Kidney (tissue), 14 donors: Measurements from ENCODE around the gene ADCYAP1R1. TPM values are rescaled to one million over a fixed set of nuclear protein-coding genes. Genes with fewer than 3 reads are reported as not detected.

Source experiments
- DNase-seq, 5 donors: peaks; one replicate each; pipeline ENCODE4 v3.0.0-alpha.2; 2013 to 2020
- FAIRE-seq: peaks from 2 replicates; lab custom pipeline; 2012; peaks lifted over from hg19 to GRCh38; lab: Jason Lieb, UNC
- H3K27ac ChIP-seq, 2 donors: one replicate each; pipeline ENCODE4 v1.7.0; 2013; ENCODE audit warnings: low read depth in 2 of 2, low read length in 2 of 2, inconsistent platforms in 1 of 2
- H3K27me3 ChIP-seq: one replicate; pipeline ENCODE4 v1.7.1; 2013; ENCODE audit warnings: low read length, inconsistent platforms; ENCODE audit not compliant: control insufficient read depth, insufficient read depth
- H3K36me3 ChIP-seq, 3 donors: one replicate each; pipeline versions ENCODE4 v1.7.0 to v1.7.1; 2013; ENCODE audit warnings: low read length in 3 of 3, control low read depth in 1 of 3, inconsistent platforms in 1 of 3; ENCODE audit not compliant: insufficient read depth in 3 of 3, control insufficient read depth in 2 of 3
- H3K4me1 ChIP-seq, 3 donors: one replicate each; pipeline versions ENCODE4 v1.7.0 to v1.7.1; 2013; ENCODE audit warnings: low read length in 3 of 3, inconsistent platforms in 1 of 3, low read depth in 1 of 3; ENCODE audit not compliant: control insufficient read depth in 2 of 3, insufficient read depth in 2 of 3
- H3K4me3 ChIP-seq, 3 donors: one replicate each; pipeline versions ENCODE4 v1.7.0 to v1.8.1; 2013; ENCODE audit warnings: low read length in 3 of 3, control low read depth in 1 of 3, inconsistent platforms in 1 of 3
- H3K9ac ChIP-seq, 3 donors: one replicate each; pipeline versions ENCODE4 v1.7.0 to v1.7.1; 2013; ENCODE audit warnings: low read length in 3 of 3, control low read depth in 1 of 3, inconsistent platforms in 1 of 3
- H3K9me3 ChIP-seq, 3 donors: one replicate each; pipeline versions ENCODE4 v1.7.0 to v1.7.1; 2013; ENCODE audit warnings: low read length in 3 of 3, control low read depth in 1 of 3, inconsistent platforms in 1 of 3; ENCODE audit not compliant: control insufficient read depth in 2 of 3, insufficient read depth in 1 of 3
- intact Hi-C: fragments of 100-400 bp; cut with DNase I; formaldehyde crosslinking; loops from one replicate; pipeline ENCODE4 v1.11.1; 2022
- polyA plus RNA-seq: library from polyadenylated mRNA; stranded (reverse); fragments of 350-450 nt; fragmentation: Illumina TruSeq; extraction: RNeasy Lipid Tissue Mini Kit (QIAGEN cat#74804); gene quantifications from one replicate; pipeline ENCODE4 v1.2.3, GENCODE V29; 2014; ENCODE audit warnings: low read depth, low replicate concordance; ENCODE audit not compliant: insufficient read depth
- total RNA-seq: library from RNA; stranded (reverse); fragmentation: NEBNext Ultra II Directional; extraction: Animal tissue kit (Norgen Biotek cat#: 25700); gene quantifications from one replicate; pipeline ENCODE4 v1.2.1, GENCODE V29; 2021
- TF ChIP-seq, protein P1 (sequence below): IDR thresholded peaks from 3 replicates; pipeline ENCODE4 v1.5.1; 2012; ENCODE audit warnings: mild to moderate bottlenecking, moderate library complexity, borderline replicate concordance; ENCODE audit not compliant: insufficient read depth; ENCODE audit errors: extremely low read depth
- donor health status: control.
- donor health status: control.
- donor health status: control.
- donor health status: control.
- donor health status: control.
- donor health status: DM: yes; HTN: yes; CAD: no.
- donor health status: Normal renal cell carcinoma (clear cell type).

The ADCYAP1R1 gene
- total and polyA plus RNA-seq, 2 donors from 2014 or later, result not detected

DNA sequence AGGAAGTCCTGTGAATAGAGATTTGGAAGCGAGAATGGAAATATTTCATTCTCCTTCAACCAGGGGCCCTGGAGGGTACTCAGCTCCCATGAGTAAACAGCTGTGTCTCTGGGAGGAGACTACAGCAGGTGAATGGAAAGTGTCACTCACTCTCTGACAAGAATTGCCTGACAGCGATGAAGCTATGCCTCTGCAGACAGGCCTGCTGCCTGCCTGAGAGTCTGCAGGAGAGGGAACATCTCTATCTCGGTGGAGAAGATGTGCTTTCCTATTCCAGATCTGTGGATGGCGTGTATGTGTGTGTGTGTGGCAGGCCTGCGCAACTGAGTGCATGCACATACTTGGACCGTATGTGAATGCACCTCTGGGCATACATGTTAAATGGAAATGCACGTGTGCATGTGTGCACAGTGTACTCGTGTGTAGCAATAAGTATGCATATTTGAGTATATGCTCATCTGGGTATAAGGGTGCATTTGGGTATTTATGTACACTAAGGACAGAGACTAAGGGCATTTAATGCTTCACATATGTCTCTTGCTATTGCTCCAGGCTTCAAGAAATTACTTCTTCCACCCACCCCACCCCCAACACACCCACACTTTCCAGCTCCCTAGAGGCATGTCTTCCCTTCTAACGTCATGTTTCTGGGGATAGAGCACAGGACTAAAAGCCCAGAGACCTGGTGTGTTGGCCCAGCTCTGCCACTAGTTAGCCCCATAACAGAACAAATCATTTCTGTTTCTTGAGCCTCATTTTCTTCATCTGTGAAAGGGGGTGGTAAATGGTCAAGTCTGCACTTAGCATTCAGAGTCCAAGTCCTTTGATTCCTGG is 4.6 kb upstream of the ADCYAP1R1 start:
- DNase-seq (no peak), FAIRE-seq (no peak)
- TF ChIP-seq, protein P1, sequence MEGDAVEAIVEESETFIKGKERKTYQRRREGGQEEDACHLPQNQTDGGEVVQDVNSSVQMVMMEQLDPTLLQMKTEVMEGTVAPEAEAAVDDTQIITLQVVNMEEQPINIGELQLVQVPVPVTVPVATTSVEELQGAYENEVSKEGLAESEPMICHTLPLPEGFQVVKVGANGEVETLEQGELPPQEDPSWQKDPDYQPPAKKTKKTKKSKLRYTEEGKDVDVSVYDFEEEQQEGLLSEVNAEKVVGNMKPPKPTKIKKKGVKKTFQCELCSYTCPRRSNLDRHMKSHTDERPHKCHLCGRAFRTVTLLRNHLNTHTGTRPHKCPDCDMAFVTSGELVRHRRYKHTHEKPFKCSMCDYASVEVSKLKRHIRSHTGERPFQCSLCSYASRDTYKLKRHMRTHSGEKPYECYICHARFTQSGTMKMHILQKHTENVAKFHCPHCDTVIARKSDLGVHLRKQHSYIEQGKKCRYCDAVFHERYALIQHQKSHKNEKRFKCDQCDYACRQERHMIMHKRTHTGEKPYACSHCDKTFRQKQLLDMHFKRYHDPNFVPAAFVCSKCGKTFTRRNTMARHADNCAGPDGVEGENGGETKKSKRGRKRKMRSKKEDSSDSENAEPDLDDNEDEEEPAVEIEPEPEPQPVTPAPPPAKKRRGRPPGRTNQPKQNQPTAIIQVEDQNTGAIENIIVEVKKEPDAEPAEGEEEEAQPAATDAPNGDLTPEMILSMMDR, result no peak
- Histone ChIP-seq H3K9ac (no peak overlapping the region), H3K9me3 (no peaks in the 10 kb centered on the region), H3K36me3 (no peaks in the 10 kb centered on the region), H3K27ac (no peak overlapping the region), H3K4me1 (no peaks in the 10 kb centered on the region), H3K27me3 (peaks cover 2% of the 10 kb centered on the region), H3K4me3 (no peak overlapping the region)
- intact Hi-C loops, result no loop called here

DNA sequence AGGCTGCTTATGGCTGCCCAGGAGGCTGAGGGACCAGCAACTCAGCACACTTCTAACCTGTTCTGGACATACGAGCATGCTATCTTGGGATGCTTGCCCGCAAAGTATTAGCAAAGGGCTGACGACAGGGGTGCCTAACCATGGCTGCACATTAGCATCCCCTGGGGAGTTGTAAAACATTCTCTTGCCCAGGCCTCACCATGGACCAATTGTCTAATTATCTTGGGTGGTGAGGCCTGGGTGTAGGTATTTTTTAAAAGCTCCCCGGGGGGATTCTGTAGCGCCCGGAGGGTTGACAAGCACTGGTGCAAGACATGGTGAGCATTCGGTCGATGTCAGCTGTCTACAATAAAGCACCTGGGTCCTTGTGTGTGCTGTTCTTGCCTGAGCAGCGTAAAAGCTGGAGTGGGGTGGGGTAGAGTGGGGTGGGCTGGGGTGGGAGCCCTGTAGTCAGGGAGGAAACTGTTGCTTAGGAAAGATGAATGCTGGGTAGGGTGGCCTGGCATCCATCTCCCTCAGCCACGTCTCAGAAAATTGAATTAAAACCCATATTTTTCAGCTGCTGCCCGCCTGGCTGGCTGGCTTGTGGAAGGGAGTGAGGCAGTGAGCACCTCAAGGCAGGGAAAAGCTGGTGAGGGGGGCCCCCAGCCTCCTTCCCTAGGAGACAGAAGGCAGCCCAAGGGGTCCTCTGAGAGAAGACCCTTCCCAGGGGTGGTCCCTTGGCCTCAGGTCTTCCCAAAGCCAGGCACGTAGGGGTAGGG is 2.9 kb upstream of the ADCYAP1R1 start:
- Histone ChIP-seq H3K9me3 (no peaks in the 10 kb centered on the region), H3K27me3 (peaks cover 2% of the 10 kb centered on the region), H3K4me3 (no peak overlapping the region), H3K9ac (no peak overlapping the region), H3K4me1 (no peaks in the 10 kb centered on the region), H3K27ac (no peak overlapping the region), H3K36me3 (no peaks in the 10 kb centered on the region)
- TF ChIP-seq, protein P1, result no peak
- intact Hi-C loops, result no loop called here
- FAIRE-seq, result no peak
- DNase-seq, result peak in 1 of 5 donors; percentile 57

DNA sequence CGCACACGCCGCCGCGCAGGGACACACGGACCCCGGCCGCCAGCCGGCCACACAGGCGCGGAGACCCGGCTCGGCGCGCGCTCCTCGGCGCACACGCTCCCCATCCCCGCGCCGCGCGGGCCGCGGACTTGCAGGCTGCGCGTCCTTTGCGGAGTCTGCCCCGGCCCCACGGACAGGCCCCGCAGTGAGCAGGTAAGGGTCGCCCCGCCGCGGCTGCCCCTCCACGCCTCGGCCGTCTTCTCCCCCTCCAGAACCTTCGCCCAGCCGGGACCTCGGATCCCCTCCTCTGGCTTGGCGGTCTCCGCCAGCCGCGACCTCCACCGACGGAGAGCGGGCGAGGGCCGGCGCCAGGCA is 356 bp downstream of the ADCYAP1R1 start:
- FAIRE-seq (no peak), DNase-seq (peak in 2 of 5 donors; percentile 14 to 22)
- Histone ChIP-seq H3K9ac (no peak overlapping the region), H3K4me1 (no peaks in the 10 kb centered on the region), H3K4me3 (no peak overlapping the region), H3K9me3 (no peaks in the 10 kb centered on the region), H3K27ac (no peak overlapping the region), H3K36me3 (no peaks in the 10 kb centered on the region), H3K27me3 (peaks cover 2% of the 10 kb centered on the region)
- TF ChIP-seq, protein P1, result no peak
- intact Hi-C loops, result no loop called here
